PC-9 (cell line): ENCODE data around the gene CCDC85A.

Experiments used
- EZH2 ChIP-seq: fragments of 200-600 bp; sonication (generic); IDR thresholded peaks from 2 replicates; pipeline ENCODE4 v1.8.0; 2017; ENCODE audit warnings: antibody characterized with exemption, low read depth
- TF ChIP-seq, protein P1 (sequence below): fragments of 200-600 bp; sonication (generic); conservative IDR thresholded peaks from 2 replicates; pipeline ENCODE4 v1.6.1; 2017; ENCODE audit warnings: mixed run types, antibody characterized with exemption, mild to moderate bottlenecking, moderate library complexity

DNA sequence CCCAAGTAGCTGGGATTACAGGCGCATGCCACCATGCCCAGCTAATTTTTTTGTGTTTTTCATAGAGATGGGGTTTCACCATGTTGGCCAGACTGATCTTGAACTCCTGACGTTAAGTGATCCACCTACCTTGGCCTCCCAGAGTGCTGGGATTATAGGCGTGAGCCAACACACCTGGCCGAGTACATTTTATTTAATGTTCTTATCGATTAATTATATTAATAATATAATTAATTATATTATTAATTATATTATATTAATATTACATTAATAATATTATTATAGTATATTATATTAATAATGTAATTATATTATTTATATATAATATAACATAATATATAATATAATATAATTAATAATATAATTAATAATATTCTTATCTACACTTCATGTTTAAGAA is 101.4 kb downstream of the CCDC85A start:
- TF ChIP-seq, protein P1, sequence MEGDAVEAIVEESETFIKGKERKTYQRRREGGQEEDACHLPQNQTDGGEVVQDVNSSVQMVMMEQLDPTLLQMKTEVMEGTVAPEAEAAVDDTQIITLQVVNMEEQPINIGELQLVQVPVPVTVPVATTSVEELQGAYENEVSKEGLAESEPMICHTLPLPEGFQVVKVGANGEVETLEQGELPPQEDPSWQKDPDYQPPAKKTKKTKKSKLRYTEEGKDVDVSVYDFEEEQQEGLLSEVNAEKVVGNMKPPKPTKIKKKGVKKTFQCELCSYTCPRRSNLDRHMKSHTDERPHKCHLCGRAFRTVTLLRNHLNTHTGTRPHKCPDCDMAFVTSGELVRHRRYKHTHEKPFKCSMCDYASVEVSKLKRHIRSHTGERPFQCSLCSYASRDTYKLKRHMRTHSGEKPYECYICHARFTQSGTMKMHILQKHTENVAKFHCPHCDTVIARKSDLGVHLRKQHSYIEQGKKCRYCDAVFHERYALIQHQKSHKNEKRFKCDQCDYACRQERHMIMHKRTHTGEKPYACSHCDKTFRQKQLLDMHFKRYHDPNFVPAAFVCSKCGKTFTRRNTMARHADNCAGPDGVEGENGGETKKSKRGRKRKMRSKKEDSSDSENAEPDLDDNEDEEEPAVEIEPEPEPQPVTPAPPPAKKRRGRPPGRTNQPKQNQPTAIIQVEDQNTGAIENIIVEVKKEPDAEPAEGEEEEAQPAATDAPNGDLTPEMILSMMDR: no peak
- no peak for TF ChIP-seq EZH2
